T-cell (primary cell): Measurements from ENCODE around the gene SNX33. TPM values are rescaled to one million over a fixed set of nuclear protein-coding genes. Genes with fewer than 3 reads are reported as not detected.
"Not testable (repeated sequence)": the region's sequence is repeated elsewhere in the genome, so short reads cannot be mapped to it uniquely, and the experiment has no call there.

Source experiments
- ATAC-seq, 4 experiments: fragments of 200-7000 bp in 3 of 4; fragments of 150-1000 bp in 1 of 4; cut with Tn5 transposase; replicated peaks in 1 of 4; 1 replicate in 3 of 4; 2 replicates in 1 of 4; pipeline ENCODE4 v1.10.0; 2021; ENCODE audit warnings: moderate library complexity in 3 of 4, mild to moderate bottlenecking in 2 of 4, moderate number of reproducible peaks in 1 of 4
- CTCF ChIA-PET, 2 donors: fragments of 300-600 bp; sonication (Branson Sonifier 250); formaldehyde crosslinking; loops; one replicate each; lab custom pipeline; 2022; ENCODE audit warnings: antibody characterized with exemption in 2 of 2; lab: Charles Lee
- POLR2A ChIA-PET, 2 donors: fragments of 300-600 bp; sonication (Branson Sonifier 250); formaldehyde crosslinking; loops; one replicate each; lab custom pipeline; 2022; ENCODE audit warnings: antibody characterized with exemption in 2 of 2; lab: Charles Lee
- DNase-seq, 35 experiments: peaks; one replicate each; pipeline versions ENCODE4 v3.0.0 to v3.0.0-alpha.2; 2013 to 2023
- H3K27ac ChIP-seq: one replicate; pipeline ENCODE4 v1.5.1; 2013; ENCODE audit warnings: low read length
- H3K27me3 ChIP-seq, 2 experiments: replicated peaks in 1 of 2; 1 replicate in 1 of 2; 2 replicates in 1 of 2; pipeline versions ENCODE4 v1.6.1 to v1.7.0; 2013; ENCODE audit warnings: low read length in 1 of 2, mixed read lengths in 1 of 2; ENCODE audit not compliant: control insufficient read depth in 2 of 2, insufficient read depth in 2 of 2; ENCODE audit errors: extremely low read depth in 1 of 2
- H3K36me3 ChIP-seq, 2 donors: 1 replicate in 1 of 2; 2 replicates in 1 of 2; pipeline versions ENCODE4 v1.6.1 to v1.7.0; 2013; ENCODE audit warnings: low read length in 1 of 2; ENCODE audit not compliant: control insufficient read depth in 2 of 2, insufficient read depth in 1 of 2; ENCODE audit errors: extremely low read depth in 1 of 2
- H3K4me1 ChIP-seq, 2 experiments: 1 replicate in 1 of 2; 2 replicates in 1 of 2; pipeline versions ENCODE4 v1.6.1 to v1.7.0; 2013; ENCODE audit warnings: low read length in 2 of 2, mixed read lengths in 1 of 2; ENCODE audit not compliant: insufficient read depth in 2 of 2, control insufficient read depth in 1 of 2; ENCODE audit errors: extremely low read depth in 1 of 2
- H3K4me3 ChIP-seq, 2 donors: 1 replicate in 1 of 2; 2 replicates in 1 of 2; pipeline versions ENCODE4 v1.5.1 to v1.7.0; 2013; ENCODE audit warnings: mild to moderate bottlenecking in 2 of 2, low read length in 1 of 2, moderate library complexity in 1 of 2; ENCODE audit not compliant: control insufficient read depth in 1 of 2; ENCODE audit errors: extremely low read depth in 1 of 2
- H3K9me3 ChIP-seq: 2 replicates; pipeline ENCODE4 v1.7.0; 2013
- H3K27ac Mint-ChIP-seq, 2 donors: one replicate each; pipeline ENCODE4 v1.8.0; 2020 to 2021; ENCODE audit warnings: mild to moderate bottlenecking in 2 of 2, mixed read lengths in 2 of 2
- H3K27me3 Mint-ChIP-seq, 2 donors: one replicate each; pipeline ENCODE4 v1.8.0; 2021 to 2022; ENCODE audit warnings: mixed read lengths in 2 of 2
- H3K36me3 Mint-ChIP-seq: one replicate; pipeline ENCODE4 v1.8.0; 2021; ENCODE audit warnings: mixed read lengths
- H3K4me1 Mint-ChIP-seq, 3 donors: one replicate each; pipeline ENCODE4 v1.8.0; 2020 to 2022; ENCODE audit warnings: mixed read lengths in 3 of 3, mild to moderate bottlenecking in 1 of 3
- H3K4me3 Mint-ChIP-seq, 3 donors: one replicate each; pipeline ENCODE4 v1.8.0; 2020 to 2022; ENCODE audit warnings: mild to moderate bottlenecking in 3 of 3, mixed read lengths in 3 of 3, moderate library complexity in 3 of 3
- H3K9me3 Mint-ChIP-seq, 3 donors: one replicate each; pipeline ENCODE4 v1.8.0; 2020 to 2022; ENCODE audit warnings: mixed read lengths in 3 of 3
- WGBS: methylation state at CpG from one replicate; pipeline ENCODE4 v1.1.5; 2013; ENCODE audit warnings: missing lambda C conversion rate; ENCODE audit not compliant: insufficient coverage; 5-methylcytosine and 5-hydroxymethylcytosine counted together
- total RNA-seq, 35 experiments: library from RNA in 6 of 35; stranded (reverse) in 6 of 35; fragments of 120-200 nt in 1 of 35; gene quantifications; one replicate each; pipeline versions ENCODE4 v1.2.1 to v1.2.4 and lab custom pipeline; 2013 to 2026

SNX33 gene
- total RNA-seq, 5 donors from 2014 or later (not counting 1 experiment from before 2014, with no cell fraction given): 1.4 to 3.4 (median 2.5) TPM

DNA sequence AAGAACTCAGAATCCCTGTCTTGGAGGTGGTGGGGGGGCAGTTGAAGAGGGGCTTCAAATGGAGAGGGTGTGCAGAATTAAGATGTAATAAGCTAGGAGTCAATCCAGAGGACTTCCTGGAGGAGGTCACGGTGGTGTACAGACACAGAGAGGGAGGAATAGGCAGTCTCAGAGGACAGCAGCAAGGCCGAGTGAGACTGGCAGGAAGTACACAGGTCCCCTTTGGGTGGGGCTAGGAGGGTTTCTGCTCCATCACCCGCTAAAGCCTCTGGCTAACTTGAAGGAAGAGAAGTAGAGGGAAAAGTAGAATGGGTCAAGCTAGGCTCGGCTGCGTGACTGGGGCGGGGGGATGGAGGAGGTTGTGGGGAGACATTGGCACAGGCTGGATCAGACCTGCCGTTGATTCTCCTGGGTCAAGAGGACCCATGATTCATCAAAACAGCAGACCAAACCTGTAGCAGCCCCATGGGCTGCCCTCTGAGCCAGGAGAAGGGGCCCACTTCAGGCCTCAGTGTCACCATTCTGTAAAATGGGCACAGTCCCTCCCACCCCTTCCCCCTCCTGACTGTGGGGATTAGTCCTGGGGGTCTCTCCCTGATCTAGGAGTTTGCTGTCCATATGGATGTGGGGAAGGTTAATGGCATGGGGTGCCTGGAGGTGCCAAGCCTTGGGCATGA, 48.1 kb downstream of the SNX33 start:
- Mint-ChIP-seq H3K27me3 (peaks cover 7 to 9% of the 10 kb centered on the region in 2 donors), H3K36me3 (no peaks in the 10 kb centered on the region), H3K27ac (peak overlapping the region in 1 of 2 donors; percentile 7), H3K4me1 (peaks cover 15 to 32% (median 15%) of the 10 kb centered on the region in 3 donors), H3K9me3 (no peaks in the 10 kb centered on the region), H3K4me3 (no peak overlapping the region)
- ChIA-PET POLR2A (no interaction called here), CTCF (interaction anchor here in 1 of 2 donors (0.5 to 0.6 kb wide), 2 partner anchors 103 to 140 kb away, joined by 5 to 8 read pairs; no protein-coding TSS in a partner anchor)
- no peaks in the 10 kb centered on the region for H3K9me3 ChIP-seq
- ATAC-seq (no peak), DNase-seq (no peak)
- peaks cover 0 to 39% of the 10 kb centered on the region in 2 experiments for H3K27me3 ChIP-seq
- 41% methylated on average over 4 of the region's 7 CpGs for WGBS
- no peak overlapping the region for H3K4me3 ChIP-seq
- H3K36me3 ChIP-seq: no peaks in the 10 kb centered on the region
- H3K4me1 ChIP-seq: peaks cover 0 to 33% of the 10 kb centered on the region in 2 experiments
- H3K27ac ChIP-seq: no peak overlapping the region

DNA sequence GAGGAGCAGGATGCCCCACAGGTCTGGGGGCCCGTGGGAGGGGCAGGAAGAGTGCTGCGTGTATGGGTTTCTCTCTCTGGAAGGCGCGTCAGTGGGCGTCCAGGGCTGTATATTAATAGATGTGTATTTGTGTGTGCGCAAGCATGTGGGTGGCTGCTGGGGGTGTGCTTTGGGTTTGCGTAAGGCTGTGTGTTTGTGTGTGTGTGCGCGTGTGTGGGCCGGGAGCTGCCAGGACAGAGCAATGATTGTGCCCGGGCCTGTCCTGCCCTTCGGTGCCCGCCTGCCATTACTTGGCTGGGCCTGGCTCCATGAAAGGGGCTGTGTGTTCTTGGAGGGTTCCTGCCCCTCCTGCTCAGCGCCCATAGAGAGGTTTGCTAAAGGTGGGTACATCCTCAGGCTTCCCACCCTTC, 48.6 kb downstream of the SNX33 start:
- ATAC-seq (no peak), DNase-seq (no peak)
- CTCF ChIA-PET: interaction anchor here in 1 of 2 donors (0.5 kb wide), 1 partner anchor 104 kb away, joined by 5 read pairs; no protein-coding TSS in a partner anchor
- POLR2A ChIA-PET: no interaction called here
- H3K4me3 ChIP-seq: no peak overlapping the region
- Mint-ChIP-seq H3K4me1 (peaks cover 15 to 32% (median 15%) of the 10 kb centered on the region in 3 donors), H3K36me3 (no peaks in the 10 kb centered on the region), H3K4me3 (no peak overlapping the region), H3K27me3 (peaks cover 7 to 9% of the 10 kb centered on the region in 2 donors), H3K9me3 (no peaks in the 10 kb centered on the region), H3K27ac (peak overlapping the region in 1 of 2 donors; percentile 7)
- H3K36me3 ChIP-seq: no peaks in the 10 kb centered on the region
- peaks cover 0 to 39% of the 10 kb centered on the region in 2 experiments for H3K27me3 ChIP-seq
- peaks cover 0 to 33% of the 10 kb centered on the region in 2 experiments for H3K4me1 ChIP-seq
- 71% methylated on average over 8 of the region's 14 CpGs for whole genome bisulfite sequencing
- H3K9me3 ChIP-seq: no peaks in the 10 kb centered on the region
- H3K27ac ChIP-seq: no peak overlapping the region

DNA sequence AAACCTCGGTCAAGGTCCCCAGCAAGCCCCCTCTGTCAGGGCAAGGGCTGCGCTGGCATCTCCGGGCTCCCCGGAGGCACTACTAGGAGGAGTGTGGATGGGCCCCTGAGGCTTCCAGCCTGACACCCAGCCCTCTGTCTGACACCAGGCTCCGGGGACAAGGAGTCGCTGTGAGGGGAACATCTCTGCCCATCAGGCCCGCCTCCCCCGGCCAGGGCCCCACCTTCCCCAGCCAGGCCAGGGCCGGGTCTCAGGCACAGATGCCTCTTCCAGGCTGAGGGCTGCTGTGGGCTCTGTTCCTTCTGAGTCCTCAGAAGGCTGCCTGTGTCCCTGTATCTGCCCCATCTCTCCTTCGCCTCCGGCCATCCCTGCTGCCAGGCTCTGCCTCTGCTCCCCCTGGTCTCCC, 49.1 kb downstream of the SNX33 start:
- Mint-ChIP-seq H3K27ac (no peak overlapping the region), H3K4me1 (peaks cover 15 to 32% (median 15%) of the 10 kb centered on the region in 3 donors), H3K9me3 (no peaks in the 10 kb centered on the region), H3K27me3 (peaks cover 7 to 9% of the 10 kb centered on the region in 2 donors), H3K4me3 (no peak overlapping the region), H3K36me3 (no peaks in the 10 kb centered on the region)
- H3K27me3 ChIP-seq: peaks cover 0 to 39% of the 10 kb centered on the region in 2 experiments
- peaks cover 0 to 33% of the 10 kb centered on the region in 2 experiments for H3K4me1 ChIP-seq
- DNase-seq (no peak), ATAC-seq (no peak)
- no peak overlapping the region for H3K27ac ChIP-seq
- CTCF ChIA-PET: no interaction called here
- no peaks in the 10 kb centered on the region for H3K36me3 ChIP-seq
- POLR2A ChIA-PET: no interaction called here
- WGBS: 87% methylated on average over 11 of the region's 11 CpGs
- H3K4me3 ChIP-seq: no peak overlapping the region
- no peaks in the 10 kb centered on the region for H3K9me3 ChIP-seq

- Histone ChIP-seq H3K27ac (no peak overlapping the region), H3K4me1 (peaks cover 0 to 33% of the 10 kb centered on the region in 2 experiments), H3K9me3 (no peaks in the 10 kb centered on the region), H3K4me3 (no peak overlapping the region), H3K36me3 (no peaks in the 10 kb centered on the region), H3K27me3 (peaks cover 0 to 37% of the 10 kb centered on the region in 2 experiments)
- ChIA-PET CTCF (no interaction called here), POLR2A (no interaction called here)
- Mint-ChIP-seq H3K4me3 (no peak overlapping the region), H3K4me1 (peaks cover 15 to 28% (median 15%) of the 10 kb centered on the region in 3 donors), H3K9me3 (no peaks in the 10 kb centered on the region), H3K36me3 (no peaks in the 10 kb centered on the region), H3K27ac (no peak overlapping the region), H3K27me3 (peaks cover 3 to 5% of the 10 kb centered on the region in 2 donors)
- DNase-seq (no peak), ATAC-seq (no peak)
- WGBS: 69% methylated on average over 2 of the region's 7 CpGs
Observed at GRCh38 chr15:75697523-75697922, 49.8 kb downstream of the SNX33 start.

GRCh38 chr15:75697974-75698747, 50.4 kb downstream of the SNX33 start:
- H3K27me3 Mint-ChIP-seq, ATAC-seq, H3K4me3 ChIP-seq, H3K9me3 ChIP-seq, DNase-seq, H3K4me3 Mint-ChIP-seq, POLR2A ChIA-PET, H3K9me3 Mint-ChIP-seq, H3K36me3 ChIP-seq, H3K36me3 Mint-ChIP-seq, H3K27ac ChIP-seq, H3K27ac Mint-ChIP-seq: not testable (repeated sequence)
- CTCF ChIA-PET: interaction anchor here in 1 of 2 donors (0.5 kb wide), 1 partner anchor 326 kb away, joined by 5 read pairs; no protein-coding TSS in a partner anchor
- Histone ChIP-seq H3K27me3 (peaks cover 0 to 35% of the 10 kb centered on the region in 2 experiments), H3K4me1 (peaks cover 0 to 33% of the 10 kb centered on the region in 2 experiments)
- peaks cover 15 to 26% (median 15%) of the 10 kb centered on the region in 3 donors for H3K4me1 Mint-ChIP-seq
- 97% methylated on average over 7 of the region's 21 CpGs for WGBS

GRCh38 chr15:75699517-75699916, 51.8 kb downstream of the SNX33 start:
- H3K27ac Mint-ChIP-seq, DNase-seq, H3K4me3 Mint-ChIP-seq, H3K36me3 ChIP-seq, H3K9me3 ChIP-seq, CTCF ChIA-PET, ATAC-seq, H3K9me3 Mint-ChIP-seq, H3K27me3 Mint-ChIP-seq, H3K36me3 Mint-ChIP-seq, H3K27ac ChIP-seq, POLR2A ChIA-PET, H3K4me3 ChIP-seq: not testable (repeated sequence)
- WGBS: no CpG with 5 or more reads among the region's 7 CpGs
- peaks cover 0 to 21% of the 10 kb centered on the region in 2 experiments for H3K27me3 ChIP-seq
- H3K4me1 Mint-ChIP-seq: peaks cover 13 to 23% (median 15%) of the 10 kb centered on the region in 3 donors
- peaks cover 0 to 33% of the 10 kb centered on the region in 2 experiments for H3K4me1 ChIP-seq
